K562 (cell line): ENCODE measurements around the gene STMP1. TPM values are rescaled to one million over a fixed set of nuclear protein-coding genes. Genes with fewer than 3 reads are reported as not detected.

Experiments
- BCL6 ChIP-seq: fragments of 250-450 bp; sonication (Bioruptor Pico); IDR thresholded peaks from 2 replicates; pipeline ENCODE4 v1.4.0; 2020
- BRCA1 ChIP-seq, 2 experiments: fragments of 450-650 bp in 1 of 2; sonication (generic) in 1 of 2; formaldehyde crosslinking in 1 of 2; IDR thresholded peaks; 2 replicates each; pipeline versions ENCODE4 v1.5.0 to v1.6.1; 2017 to 2020; ENCODE audit warnings: mild to moderate bottlenecking in 1 of 2, missing genetic modification reagents in 1 of 2
- COPS2 ChIP-seq: fragments of 450-650 bp; conservative IDR thresholded peaks from 2 replicates; pipeline ENCODE4 v1.6.1; 2016; ENCODE audit warnings: mild to moderate bottlenecking, moderate library complexity
- EP300 ChIP-seq: IDR thresholded peaks from 2 replicates; pipeline ENCODE4 v1.6.1; 2012; ENCODE audit warnings: low read length, improper control_type of control experiment
- HDAC6 ChIP-seq: IDR thresholded peaks from 2 replicates; pipeline ENCODE4 v1.6.1; 2012; ENCODE audit warnings: low read depth, mild to moderate bottlenecking, control low read depth, inconsistent platforms, low read length, moderate library complexity
- JUN ChIP-seq, 2 experiments: sonication (generic) in 1 of 2; formaldehyde crosslinking in 1 of 2; IDR thresholded peaks; 2 replicates each; pipeline versions ENCODE4 v1.6.1 to v1.8.0; 2012 to 2022; ENCODE audit warnings: borderline replicate concordance in 2 of 2, mild to moderate bottlenecking in 2 of 2, improper control_type of control experiment in 1 of 2, low read depth in 1 of 2, low read length in 1 of 2, missing genetic modification reagents in 1 of 2
- MEF2D ChIP-seq: conservative IDR thresholded peaks from 2 replicates; pipeline ENCODE4 v1.6.1; 2016; ENCODE audit warnings: low read depth, missing genetic modification characterization, missing compliant biosample characterization
- RERE ChIP-seq: sonication (generic); formaldehyde crosslinking; IDR thresholded peaks from 2 replicates; pipeline ENCODE4 v1.8.0; 2023; ENCODE audit warnings: missing genetic modification reagents, mild to moderate bottlenecking, borderline replicate concordance
- TEAD4 ChIP-seq, 2 experiments: sonication (generic) in 1 of 2; formaldehyde crosslinking in 1 of 2; IDR thresholded peaks; 2 replicates each; pipeline versions ENCODE4 v1.6.1 to v1.8.0; 2012 to 2022; ENCODE audit warnings: borderline replicate concordance in 1 of 2, inconsistent platforms in 1 of 2, low read length in 1 of 2, mild to moderate bottlenecking in 1 of 2, missing genetic modification reagents in 1 of 2
- VEZF1 ChIP-seq: fragments of 200-800 bp; sonication (Bioruptor generic); IDR thresholded peaks from 2 replicates; pipeline ENCODE4 v1.6.1; 2017; ENCODE audit warnings: missing genetic modification characterization, missing compliant biosample characterization
- ZFPM2 ChIP-seq: fragments of 250-450 bp; sonication (Bioruptor Pico); IDR thresholded peaks from 2 replicates; pipeline ENCODE4 v1.5.1; 2022; ENCODE audit warnings: mild to moderate bottlenecking
- ZNF766 ChIP-seq: fragments of 200-800 bp; sonication (Bioruptor generic); conservative IDR thresholded peaks from 2 replicates; pipeline ENCODE4 v1.6.1; 2016; ENCODE audit warnings: missing genetic modification characterization, missing compliant biosample characterization
- polyA plus RNA-seq, 8 experiments: library from polyadenylated mRNA; depleted of rRNA in 4 of 8; stranded (reverse) in 5 of 8; unstranded in 3 of 8; fragments of >200 nt; fragmentation: Nextera tagmentation in 2 of 8; fragmentation: Illumina TruSeq in 1 of 8; extraction: Ambion mirVana in 2 of 8; extraction: Trizol in 1 of 8; gene quantifications; 2 replicates each; pipeline versions ENCODE4 v1.2.1 to v1.2.3, GENCODE V29; 2011 to 2014; ENCODE audit warnings: inconsistent platforms in 1 of 8, missing spikeins in 1 of 8
- total RNA-seq, 7 experiments: library from RNA; depleted of rRNA in 6 of 7; stranded (reverse); fragments of >200 nt in 6 of 7; fragmentation: Illumina TruSeq in 2 of 7; extraction: Trizol in 2 of 7; gene quantifications; 2 replicates each; pipeline versions ENCODE4 v1.2.1 to v1.2.3, GENCODE V29; 2011 to 2021; ENCODE audit warnings: low replicate concordance in 1 of 7
- TF ChIP-seq, protein P1 (sequence below): fragments of 450-650 bp; IDR thresholded peaks from 2 replicates; pipeline ENCODE4 v1.6.1; 2016; ENCODE audit warnings: borderline replicate concordance
- TF ChIP-seq, protein P2 (sequence below): fragments of 450-650 bp; formaldehyde crosslinking; IDR thresholded peaks from 2 replicates; pipeline ENCODE4 v1.4.0; 2022; ENCODE audit warnings: mild to moderate bottlenecking, moderate library complexity

The STMP1 gene
- total and polyA plus RNA-seq, 9 of the 15 experiments (the other 6 are each of a cell fraction or from before 2014, with no cell fraction given) = 10.6 to 249 (median 56.8) TPM

DNA sequence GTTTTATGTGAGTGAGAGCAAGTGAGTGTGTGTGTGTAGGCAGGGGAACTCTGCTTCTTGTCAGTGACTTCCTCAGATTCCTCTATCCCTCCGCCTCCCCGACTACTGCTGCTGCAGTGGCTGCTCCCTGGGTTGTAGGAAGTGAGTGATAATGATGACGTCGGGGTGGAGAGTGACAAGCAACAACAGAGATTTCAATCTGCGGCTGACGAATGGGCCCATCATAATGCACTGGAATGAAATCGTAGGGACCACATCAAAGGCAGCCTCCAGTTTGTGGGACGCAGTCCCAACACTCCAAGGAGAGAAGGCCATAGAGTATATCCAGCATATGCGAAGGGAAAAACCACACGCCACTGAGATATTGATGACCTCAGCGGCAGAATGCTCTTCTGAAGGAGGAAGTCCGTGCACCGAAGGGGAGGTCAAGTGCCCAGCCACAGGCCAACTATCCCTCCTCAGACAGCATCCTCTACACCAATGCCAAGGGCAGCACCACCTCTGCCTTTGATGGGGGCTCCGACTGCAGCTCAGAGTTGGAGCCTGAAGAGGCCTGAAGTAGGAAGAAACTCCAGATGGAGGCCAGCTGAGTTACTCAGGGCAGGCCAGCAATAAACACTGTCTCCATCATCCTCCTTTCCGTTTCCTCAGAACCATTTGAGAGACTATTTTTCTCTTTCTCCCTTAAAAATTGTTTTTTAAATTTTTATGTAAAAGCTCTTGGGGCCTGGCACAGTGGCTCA, 11.3 kb upstream of the STMP1 start (continued):
- TF ChIP-seq, protein P1, sequence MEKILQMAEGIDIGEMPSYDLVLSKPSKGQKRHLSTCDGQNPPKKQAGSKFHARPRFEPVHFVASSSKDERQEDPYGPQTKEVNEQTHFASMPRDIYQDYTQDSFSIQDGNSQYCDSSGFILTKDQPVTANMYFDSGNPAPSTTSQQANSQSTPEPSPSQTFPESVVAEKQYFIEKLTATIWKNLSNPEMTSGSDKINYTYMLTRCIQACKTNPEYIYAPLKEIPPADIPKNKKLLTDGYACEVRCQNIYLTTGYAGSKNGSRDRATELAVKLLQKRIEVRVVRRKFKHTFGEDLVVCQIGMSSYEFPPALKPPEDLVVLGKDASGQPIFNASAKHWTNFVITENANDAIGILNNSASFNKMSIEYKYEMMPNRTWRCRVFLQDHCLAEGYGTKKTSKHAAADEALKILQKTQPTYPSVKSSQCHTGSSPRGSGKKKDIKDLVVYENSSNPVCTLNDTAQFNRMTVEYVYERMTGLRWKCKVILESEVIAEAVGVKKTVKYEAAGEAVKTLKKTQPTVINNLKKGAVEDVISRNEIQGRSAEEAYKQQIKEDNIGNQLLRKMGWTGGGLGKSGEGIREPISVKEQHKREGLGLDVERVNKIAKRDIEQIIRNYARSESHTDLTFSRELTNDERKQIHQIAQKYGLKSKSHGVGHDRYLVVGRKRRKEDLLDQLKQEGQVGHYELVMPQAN = no peak
- TF ChIP-seq ZFPM2 (CRISPR knock-in tag) = no peak
- TF ChIP-seq HDAC6 = no peak
- no peak for TF ChIP-seq BRCA1 (IDR thresholded peaks at IDR 0.05)
- 0 out of 2 replicates have a peak, but pooled peaks have one; percentile 76 for TF ChIP-seq BRCA1 (CRISPR knock-in tag; IDR thresholded peaks at IDR 0.05)
- peak; percentile 47; the same call in 1 of the 2 replicates for TF ChIP-seq EP300
- peak; percentile 15; the same call in 1 of the 2 replicates for TF ChIP-seq RERE
- peak; percentile 59 for TF ChIP-seq JUN (IDR thresholded peaks at IDR 0.05; ENCODE audit: borderline replicate concordance, low read depth, low read length)
- TF ChIP-seq JUN (CRISPR knock-in tag; IDR thresholded peaks at IDR 0.05; ENCODE audit: borderline replicate concordance) = peak; percentile 74
- no peak for TF ChIP-seq ZNF766 (CRISPR knock-in tag)
- TF ChIP-seq, protein P2, sequence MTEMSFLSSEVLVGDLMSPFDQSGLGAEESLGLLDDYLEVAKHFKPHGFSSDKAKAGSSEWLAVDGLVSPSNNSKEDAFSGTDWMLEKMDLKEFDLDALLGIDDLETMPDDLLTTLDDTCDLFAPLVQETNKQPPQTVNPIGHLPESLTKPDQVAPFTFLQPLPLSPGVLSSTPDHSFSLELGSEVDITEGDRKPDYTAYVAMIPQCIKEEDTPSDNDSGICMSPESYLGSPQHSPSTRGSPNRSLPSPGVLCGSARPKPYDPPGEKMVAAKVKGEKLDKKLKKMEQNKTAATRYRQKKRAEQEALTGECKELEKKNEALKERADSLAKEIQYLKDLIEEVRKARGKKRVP = no peak
- peak; percentile 86 for TF ChIP-seq TEAD4 (IDR thresholded peaks at IDR 0.05; ENCODE audit: low read length)
- no peak for TF ChIP-seq TEAD4 (CRISPR knock-in tag; IDR thresholded peaks at IDR 0.05; ENCODE audit: borderline replicate concordance)
- TF ChIP-seq COPS2 = no peak
- TF ChIP-seq VEZF1 (CRISPR knock-in tag) = peak; percentile 63
- TF ChIP-seq BCL6 = no peak
- TF ChIP-seq MEF2D (tag) = no peak
